HPDE6-E6E7 (cell line): ENCODE measurements around the gene ABCC12.

Experiments used
- DNase-seq: peaks from one replicate; pipeline ENCODE4 v3.0.0; 2011; ENCODE audit warnings: missing footprints; ENCODE audit errors: extremely low spot score

ABCC12 gene

DNA sequence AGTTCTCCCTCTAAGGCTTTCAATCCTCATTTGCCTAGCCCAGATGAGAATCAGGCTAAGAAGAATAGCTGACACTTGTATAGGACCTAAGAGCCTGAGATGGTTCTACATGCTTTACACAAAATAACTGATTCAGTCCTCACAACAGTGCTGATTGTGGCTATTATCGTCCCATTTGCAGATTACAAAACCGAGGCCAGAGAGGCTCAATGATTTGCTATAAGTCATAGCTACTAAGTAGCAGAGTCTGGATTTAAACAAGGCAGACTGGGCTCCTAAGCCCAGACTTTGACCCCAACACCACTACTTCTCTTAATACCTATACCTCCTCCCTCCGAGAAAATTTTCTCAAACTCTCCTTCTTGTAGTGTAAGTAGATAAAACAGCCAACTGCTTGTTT lies 23.1 kb downstream of the ABCC12 start:
- DNase-seq, result no peak

DNA sequence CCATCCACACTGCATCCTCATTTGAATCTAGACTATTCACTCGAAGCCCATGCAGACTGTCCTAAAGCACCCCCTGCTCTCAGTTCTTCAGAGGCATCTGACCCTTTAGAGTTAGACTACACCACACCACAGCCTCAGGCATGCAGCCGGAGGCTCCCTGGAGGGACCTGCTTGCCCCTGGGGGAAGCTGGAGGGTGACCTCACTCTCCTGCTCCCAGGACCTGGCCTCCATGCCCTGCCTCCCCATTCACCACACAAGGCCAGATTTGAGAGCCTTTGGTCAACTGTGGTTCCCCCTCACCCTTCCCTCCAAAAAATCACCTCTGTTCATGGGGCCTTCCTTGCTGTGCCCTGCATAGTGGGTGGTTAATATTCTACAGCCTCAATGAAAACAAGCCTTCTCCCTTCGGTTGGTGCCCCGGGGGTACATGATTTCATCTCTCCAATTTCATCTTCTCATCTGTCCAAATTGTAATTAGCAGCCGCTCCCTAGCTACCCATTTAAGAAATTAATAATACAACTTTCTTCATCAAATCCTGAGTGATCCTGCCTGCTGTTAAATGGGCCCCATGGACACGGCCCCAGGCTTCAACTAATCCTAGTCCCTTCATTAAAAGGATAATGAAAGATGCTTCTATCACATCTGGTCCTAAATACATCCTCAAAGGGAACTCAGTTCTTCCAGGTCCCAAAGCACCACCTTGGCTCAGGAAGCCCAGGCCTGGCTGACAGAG lies 24.4 kb downstream of the ABCC12 start:
- DNase-seq, result no peak

DNA sequence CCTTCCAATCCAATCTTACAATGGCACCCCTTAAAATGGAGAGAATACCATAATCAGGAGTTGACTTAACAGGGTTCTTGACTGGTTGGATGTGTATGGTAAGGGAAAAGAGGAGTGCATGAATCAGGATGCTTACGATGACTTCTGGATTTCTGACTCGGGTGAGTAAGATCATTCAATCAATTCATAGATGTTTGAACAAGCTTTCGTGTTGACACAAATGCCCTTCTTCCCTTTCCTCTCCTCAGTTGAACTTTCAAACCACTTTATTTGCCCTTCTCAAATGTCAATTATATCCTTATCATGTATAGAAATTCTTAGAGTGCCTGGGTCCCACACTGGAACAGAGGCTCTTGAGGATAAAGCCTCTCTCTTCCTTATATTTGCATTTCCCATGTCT lies 25.9 kb downstream of the ABCC12 start:
- no peak for DNase-seq

DNA sequence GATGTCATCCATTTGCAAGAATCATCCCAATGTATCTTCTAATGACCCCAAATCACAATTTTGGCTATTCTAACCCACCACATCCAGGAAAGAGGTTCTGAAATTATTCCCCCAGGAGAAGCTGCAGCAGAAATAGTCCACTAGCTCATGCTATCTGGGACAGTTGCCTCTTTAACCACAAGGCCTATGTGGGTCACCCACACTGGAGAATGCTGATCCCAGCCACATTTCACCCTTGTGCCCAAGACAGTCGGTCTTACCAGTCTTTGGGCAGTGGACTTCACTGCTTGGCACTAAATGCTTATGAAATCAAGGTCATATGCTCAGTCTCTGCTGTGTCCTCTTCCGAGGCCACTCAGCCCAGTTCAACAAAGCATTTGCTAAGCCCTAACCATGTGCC lies 27.0 kb downstream of the ABCC12 start:
- no peak for DNase-seq

DNA sequence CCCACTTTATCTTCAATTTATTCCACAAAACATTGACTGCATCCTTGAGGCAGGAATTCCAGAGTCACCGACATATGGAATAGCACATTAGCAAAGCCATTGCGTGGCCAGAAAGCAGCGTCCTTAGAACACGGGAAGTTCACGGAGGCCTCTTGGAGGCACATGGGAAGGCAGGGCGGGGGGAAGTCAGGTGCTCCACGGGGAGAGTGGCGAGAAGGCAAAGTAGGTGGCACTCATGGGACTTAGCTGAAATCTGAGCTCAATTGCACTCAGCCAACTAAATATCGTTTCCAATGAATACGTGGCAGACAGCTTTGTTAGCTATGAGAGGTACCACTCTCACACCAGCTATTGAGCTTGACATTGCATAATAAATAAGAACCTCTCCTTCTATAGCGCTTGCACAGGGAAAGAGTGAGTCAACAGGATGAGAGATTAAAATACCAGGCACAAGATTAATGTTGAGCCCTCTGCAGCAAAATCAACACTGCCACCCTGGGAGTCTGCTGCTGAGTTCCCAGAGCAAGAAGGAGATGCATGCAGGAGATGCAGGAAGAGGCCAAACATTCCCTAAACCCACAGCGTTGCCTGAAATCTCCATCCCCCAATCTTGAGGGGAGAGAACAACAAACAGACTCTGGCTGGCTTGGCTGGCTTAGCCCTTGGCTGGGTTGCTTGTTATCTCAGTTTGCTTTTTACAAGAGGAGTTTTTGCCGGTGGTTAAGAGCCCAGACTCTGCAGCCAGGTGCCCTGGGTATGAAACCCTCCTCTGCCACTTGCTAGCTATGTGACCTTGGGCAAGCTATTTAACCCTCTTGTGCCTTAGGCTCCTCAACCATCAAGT lies 28.8 kb downstream of the ABCC12 start:
- peak; percentile 55 for DNase-seq

- no peak for DNase-seq
These were observed 29.9 kb downstream of the ABCC12 start for GRCh38 chr16:48125888-48126287.

GRCh38 chr16:48124266-48124665 lies 31.5 kb downstream of the ABCC12 start:
- DNase-seq, result no peak

GRCh38 chr16:48123104-48123788 lies 32.5 kb downstream of the ABCC12 start:
- peak; percentile 97 for DNase-seq

DNA sequence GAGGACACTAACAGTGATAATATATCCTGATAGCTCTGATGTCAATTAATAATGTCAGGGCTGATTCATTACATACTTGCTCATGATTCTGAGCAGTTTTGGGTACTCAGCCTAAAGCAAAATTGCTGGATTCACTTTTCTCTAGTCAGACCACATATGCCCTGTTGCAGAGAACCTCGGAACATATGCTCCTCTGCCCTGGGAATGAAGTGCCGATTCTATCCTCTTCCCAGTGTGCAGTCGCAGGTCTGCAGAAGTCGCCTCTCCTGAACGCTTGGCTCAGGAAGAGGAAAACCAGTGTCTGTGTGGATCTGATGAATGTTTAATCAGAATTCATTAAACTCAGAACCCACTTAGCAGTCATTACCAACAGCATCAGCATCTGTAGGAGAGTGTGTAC lies 34.5 kb downstream of the ABCC12 start:
- DNase-seq, result no peak

DNA sequence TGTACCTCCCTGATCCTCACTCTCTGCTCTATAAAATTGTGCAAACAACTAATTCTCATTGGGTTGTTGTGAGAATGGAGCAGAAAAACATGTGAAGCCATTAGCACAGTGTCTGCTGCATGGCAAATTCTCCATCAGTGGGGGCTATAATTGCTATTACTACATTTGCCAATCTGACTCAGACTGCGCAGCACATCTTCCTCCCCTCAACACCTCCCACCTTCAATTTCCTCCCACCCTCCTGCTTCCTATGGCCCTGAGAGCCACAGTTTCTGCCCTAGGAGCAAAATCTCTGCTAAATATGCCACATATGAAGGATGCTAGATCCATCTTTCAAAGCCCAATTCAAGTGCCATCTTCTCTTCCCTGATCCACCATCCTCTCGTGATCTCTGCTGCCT lies 37.0 kb downstream of the ABCC12 start:
- DNase-seq, result no peak

DNA sequence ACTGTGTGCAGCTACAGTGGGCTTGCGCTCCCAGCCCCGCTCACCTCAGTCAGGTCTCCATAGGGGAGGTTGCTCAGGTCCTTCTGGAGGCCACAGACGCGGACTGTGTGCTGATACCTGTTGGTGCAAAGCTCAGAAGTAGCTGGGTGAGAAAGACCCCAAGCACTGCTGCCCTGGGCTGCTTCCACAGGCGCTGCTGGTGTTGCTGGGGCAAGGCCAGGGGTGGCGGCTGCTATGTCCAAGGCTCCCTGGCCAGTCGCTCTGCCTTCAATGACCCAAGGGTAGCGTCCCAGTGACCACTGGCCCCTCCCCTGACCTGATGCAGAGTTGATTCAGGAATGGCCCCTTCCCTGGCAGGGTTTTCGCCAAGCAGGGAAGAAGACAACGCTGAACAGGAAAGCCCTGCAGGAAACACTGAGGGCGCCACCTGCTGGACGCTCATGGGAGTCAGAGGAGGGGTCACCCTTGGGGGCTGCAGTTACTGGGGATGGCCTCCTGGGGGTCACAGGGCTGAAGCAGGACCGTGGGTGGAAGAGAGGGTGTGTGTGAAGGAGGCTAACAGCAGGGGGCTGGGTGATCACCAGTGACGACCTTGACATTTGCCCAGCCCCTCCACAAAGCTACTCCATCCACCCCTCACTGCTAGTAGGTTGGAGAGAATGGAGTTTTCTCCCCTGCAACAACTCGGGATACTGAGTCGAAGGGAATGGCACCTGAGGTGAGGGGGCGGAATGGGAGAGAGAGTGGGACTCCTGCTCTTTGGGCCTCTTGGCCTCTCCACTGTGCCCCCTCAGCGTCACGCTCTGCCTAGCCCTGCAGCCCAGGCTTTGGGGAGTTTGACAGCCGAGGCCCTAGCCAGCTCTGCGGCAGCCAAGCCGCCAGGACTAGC lies 38.3 kb downstream of the ABCC12 start:
- peak; percentile 40 for DNase-seq

GRCh38 chr16:48115299-48115698 lies 40.5 kb downstream of the ABCC12 start:
- no peak for DNase-seq

DNA sequence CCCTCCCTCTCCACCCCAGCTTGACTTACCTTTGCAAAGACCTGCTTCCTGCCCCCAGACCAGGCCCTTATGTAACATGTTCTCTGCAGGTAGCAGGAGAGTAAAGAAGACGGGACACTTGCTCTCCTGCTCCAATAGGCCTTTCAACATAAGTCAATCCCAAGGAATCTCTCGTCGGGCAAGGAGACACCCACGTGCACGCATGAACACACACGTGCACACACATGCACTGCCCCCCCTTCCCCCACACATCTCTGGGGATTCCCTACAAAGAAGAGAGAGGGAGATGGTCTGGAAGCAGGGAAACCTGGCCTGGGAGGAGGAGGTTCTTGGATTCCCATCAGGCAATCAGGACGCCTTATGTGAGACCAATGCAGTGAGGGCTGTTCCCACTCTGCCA lies 41.4 kb downstream of the ABCC12 start:
- DNase-seq, result no peak

DNA sequence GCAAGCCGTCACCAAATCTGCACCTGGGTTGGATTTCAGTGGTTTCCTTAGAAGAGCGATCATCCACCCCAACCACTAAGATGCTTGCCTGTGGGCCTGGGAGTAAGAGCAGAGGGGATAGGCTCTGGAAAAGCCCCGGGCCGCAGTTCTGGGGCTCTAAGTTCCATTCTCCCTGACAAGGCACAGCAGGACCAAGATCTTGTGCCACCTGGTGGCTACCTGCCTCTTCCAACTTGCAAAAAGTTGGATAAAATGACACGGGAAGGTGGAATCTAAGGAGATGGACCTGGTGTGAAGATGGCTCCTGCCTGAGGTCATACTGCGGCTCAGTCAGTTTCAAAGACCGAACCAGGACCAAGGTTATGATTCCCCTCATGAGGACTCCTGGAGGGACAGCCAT lies 42.3 kb downstream of the ABCC12 start:
- peak; percentile 32 for DNase-seq

- DNase-seq, result no peak
These were observed 42.8 kb downstream of the ABCC12 start for GRCh38 chr16:48113001-48113400.

DNA sequence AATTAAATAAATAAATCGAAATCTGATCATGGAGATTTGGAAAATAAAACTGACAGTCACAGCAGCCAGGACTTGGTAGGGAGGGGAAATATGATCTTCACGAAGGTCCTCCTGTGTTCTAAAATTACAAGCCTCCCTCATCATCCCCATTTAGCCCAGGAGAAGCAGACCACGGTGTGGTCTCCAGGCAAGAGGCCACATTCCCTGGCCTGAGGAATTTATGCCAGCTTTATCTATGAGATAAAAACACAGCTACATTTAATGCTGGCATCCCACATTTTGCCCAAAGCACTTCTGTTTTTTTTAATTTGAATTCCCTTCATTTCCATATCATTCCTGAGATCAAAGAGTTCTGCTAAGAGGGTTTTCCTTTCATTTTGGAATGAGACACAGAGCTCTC lies 43.2 kb downstream of the ABCC12 start:
- DNase-seq, result no peak

DNA sequence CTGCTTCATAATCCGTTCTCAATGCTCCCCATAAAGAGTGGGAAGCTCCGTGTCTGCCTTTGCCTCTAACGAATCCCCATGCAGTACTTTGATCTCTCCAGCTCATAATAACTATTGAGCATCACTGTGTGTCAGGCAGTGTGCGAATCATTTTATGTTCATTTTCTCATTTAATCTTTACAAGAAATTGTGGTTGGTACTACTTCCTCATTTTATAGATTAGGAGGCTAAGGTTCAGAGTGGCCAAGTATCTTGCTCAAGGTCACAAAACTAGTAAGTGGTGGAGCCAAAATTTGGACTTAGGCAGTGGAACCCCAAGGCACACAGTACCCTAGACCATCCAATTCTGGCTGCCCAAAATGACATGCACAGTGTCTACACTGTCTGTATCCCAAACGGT lies 44.8 kb downstream of the ABCC12 start:
- DNase-seq, result no peak

DNA sequence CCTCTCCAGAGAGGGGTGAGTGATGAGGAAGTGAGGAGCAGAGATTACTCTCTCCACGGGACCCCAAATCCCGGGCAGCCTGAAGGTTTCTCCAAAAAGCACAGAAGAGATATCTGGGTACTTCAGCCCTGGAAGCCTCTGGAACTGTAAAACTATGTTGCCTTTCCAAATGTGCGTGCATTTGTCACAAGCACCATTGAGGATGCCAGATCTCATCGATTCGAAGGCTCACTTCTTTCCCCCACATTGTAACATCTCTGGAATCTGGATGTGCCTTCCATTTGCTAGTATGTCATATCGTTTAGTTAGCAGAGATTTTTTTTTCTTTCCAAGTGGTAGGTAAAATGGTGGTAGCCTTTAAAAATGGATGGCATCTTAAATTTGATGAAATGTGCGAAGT lies 45.8 kb downstream of the ABCC12 start:
- no peak for DNase-seq

GRCh38 chr16:48109475-48109874 lies 46.3 kb downstream of the ABCC12 start:
- no peak for DNase-seq

GRCh38 chr16:48106446-48106845 lies 49.3 kb downstream of the ABCC12 start:
- no peak for DNase-seq
